Nephron (organoid): ENCODE data around the gene ELAC2.

Source experiments
- H3K27ac Mint-ChIP-seq, 3 experiments: 2 replicates each; pipeline ENCODE4 v1.8.0; 2020; ENCODE audit warnings: mixed read lengths in 3 of 3, mild to moderate bottlenecking in 2 of 3, moderate library complexity in 1 of 3
- H3K27me3 Mint-ChIP-seq: 2 replicates; pipeline ENCODE4 v1.8.0; 2021; ENCODE audit warnings: low read depth, mild to moderate bottlenecking, moderate library complexity, mixed read lengths
- H3K36me3 Mint-ChIP-seq: 2 replicates; pipeline ENCODE4 v1.8.0; 2020; ENCODE audit warnings: low read depth, mixed read lengths
- H3K4me1 Mint-ChIP-seq: 2 replicates; pipeline ENCODE4 v1.8.0; 2020; ENCODE audit warnings: mixed read lengths
- H3K4me3 Mint-ChIP-seq, 3 experiments: 2 replicates each; pipeline ENCODE4 v1.8.0; 2020; ENCODE audit warnings: mild to moderate bottlenecking in 3 of 3, mixed read lengths in 3 of 3, moderate library complexity in 2 of 3
- H3K9me3 Mint-ChIP-seq: 2 replicates; pipeline ENCODE4 v1.8.0; 2020; ENCODE audit warnings: mixed read lengths
- CTCF ChIP-seq, 3 experiments: fragments of 200-600 bp; sonication (generic); IDR thresholded peaks; one replicate each; pipeline ENCODE4 v1.5.0; 2021; ENCODE audit warnings: antibody characterized with exemption in 3 of 3; ENCODE audit not compliant: unreplicated experiment in 3 of 3

The ELAC2 gene

GRCh38 chr17:13016881-13017654, 759 bp downstream of the ELAC2 start:
- TF ChIP-seq CTCF (IDR thresholded peaks at IDR 0.05; ENCODE audit: unreplicated experiment in 3 of 3): no peak
- Mint-ChIP-seq H3K36me3 (peaks cover 36% of the 10 kb centered on the region), H3K9me3 (no peaks in the 10 kb centered on the region)

GRCh38 chr17:13014801-13015200, 3.0 kb downstream of the ELAC2 start:
- Mint-ChIP-seq H3K4me1 (peaks cover 12% of the 10 kb centered on the region), H3K27me3 (no peaks in the 10 kb centered on the region), H3K4me3 (peak overlapping the region; percentile 74 to 98 (median 92)), H3K36me3 (peaks cover 50% of the 10 kb centered on the region), H3K9me3 (no peaks in the 10 kb centered on the region), H3K27ac (no peak overlapping the region)
- TF ChIP-seq CTCF (IDR thresholded peaks at IDR 0.05; ENCODE audit: unreplicated experiment in 3 of 3): no peak

More at GRCh38 chr17:13016881-13017654, 759 bp downstream of the ELAC2 start:
- Mint-ChIP-seq H3K4me3 (peak overlapping the region; percentile 92 to 99 (median 98)), H3K27me3 (no peaks in the 10 kb centered on the region), H3K27ac (peak overlapping the region in 2 of 3 experiments; percentile 79 to 98), H3K4me1 (peaks cover 12% of the 10 kb centered on the region)

- no peaks in the 10 kb centered on the region for H3K27me3 Mint-ChIP-seq
- H3K4me1 Mint-ChIP-seq: no peaks in the 10 kb centered on the region
- peaks cover 71% of the 10 kb centered on the region for H3K36me3 Mint-ChIP-seq
- no peak for TF ChIP-seq CTCF (IDR thresholded peaks at IDR 0.05; ENCODE audit: unreplicated experiment in 3 of 3)
- no peaks in the 10 kb centered on the region for H3K9me3 Mint-ChIP-seq
- no peak overlapping the region for H3K27ac Mint-ChIP-seq
- no peak overlapping the region for H3K4me3 Mint-ChIP-seq
Observed at GRCh38 chr17:13010959-13011358, 6.9 kb downstream of the ELAC2 start.

- Mint-ChIP-seq H3K4me3 (no peak overlapping the region), H3K4me1 (no peaks in the 10 kb centered on the region), H3K27me3 (no peaks in the 10 kb centered on the region), H3K9me3 (no peaks in the 10 kb centered on the region), H3K27ac (no peak overlapping the region), H3K36me3 (peaks cover 70% of the 10 kb centered on the region)
- no peak for TF ChIP-seq CTCF (IDR thresholded peaks at IDR 0.05; ENCODE audit: unreplicated experiment in 3 of 3)
Observed at GRCh38 chr17:13008461-13008860, 9.4 kb downstream of the ELAC2 start.

- Mint-ChIP-seq H3K9me3 (no peaks in the 10 kb centered on the region), H3K27me3 (no peaks in the 10 kb centered on the region), H3K27ac (no peak overlapping the region), H3K4me3 (no peak overlapping the region), H3K4me1 (no peaks in the 10 kb centered on the region), H3K36me3 (peaks cover 53% of the 10 kb centered on the region)
- no peak for TF ChIP-seq CTCF (IDR thresholded peaks at IDR 0.05; ENCODE audit: unreplicated experiment in 3 of 3)
Observed at GRCh38 chr17:13005530-13005929, 12.3 kb downstream of the ELAC2 start.

GRCh38 chr17:13004336-13004735, 13.5 kb downstream of the ELAC2 start:
- peaks cover 46% of the 10 kb centered on the region for H3K36me3 Mint-ChIP-seq
- no peak overlapping the region for H3K4me3 Mint-ChIP-seq
- H3K27ac Mint-ChIP-seq: no peak overlapping the region
- no peaks in the 10 kb centered on the region for H3K4me1 Mint-ChIP-seq
- TF ChIP-seq CTCF (IDR thresholded peaks at IDR 0.05; ENCODE audit: unreplicated experiment in 3 of 3): no peak
- H3K9me3 Mint-ChIP-seq: no peaks in the 10 kb centered on the region
- H3K27me3 Mint-ChIP-seq: no peaks in the 10 kb centered on the region
